Gastrocnemius medialis (tissue), 4 donors: ENCODE measurements around the gene EPB41L1. TPM values are rescaled to one million over a fixed set of nuclear protein-coding genes. Genes with fewer than 3 reads are reported as not detected.

ENCODE experiments used
- ATAC-seq, 2 donors: fragments of 150-250 bp; one replicate each; pipeline ENCODE4 v1.9.1; 2016
- DNase-seq, 2 donors: peaks; one replicate each; pipeline ENCODE4 v3.0.0-alpha.2; 2019
- H3K27ac ChIP-seq, 4 donors: fragments of 200-600 bp; sonication (generic); 1 replicate in 1 of 4; 2 replicates in 3 of 4; pipeline ENCODE4 v1.5.1; 2016 to 2018; ENCODE audit warnings: mild to moderate bottlenecking in 2 of 4, moderate library complexity in 1 of 4
- H3K27me3 ChIP-seq, 3 donors: fragments of 200-600 bp; sonication (generic) in 2 of 3; 1 replicate in 1 of 3; 2 replicates in 2 of 3; pipeline versions ENCODE4 v1.5.1 to v1.6.0; 2016 to 2019; ENCODE audit warnings: mild to moderate bottlenecking in 1 of 3, moderate library complexity in 1 of 3
- H3K36me3 ChIP-seq, 2 donors: fragments of 200-600 bp; sonication (generic) in 1 of 2; one replicate each; pipeline ENCODE4 v1.5.1; 2017 to 2018
- H3K4me1 ChIP-seq, 2 donors: fragments of 200-600 bp; sonication (generic) in 1 of 2; one replicate each; pipeline ENCODE4 v1.5.1; 2016 to 2017; ENCODE audit warnings: mild to moderate bottlenecking in 2 of 2
- H3K4me3 ChIP-seq, 4 donors: fragments of 200-600 bp; sonication (generic) in 3 of 4; 1 replicate in 1 of 4; 2 replicates in 3 of 4; pipeline ENCODE4 v1.5.1; 2016 to 2019; ENCODE audit warnings: mild to moderate bottlenecking in 2 of 4
- H3K9me3 ChIP-seq, 3 donors: fragments of 200-600 bp; sonication (generic) in 2 of 3; 1 replicate in 1 of 3; 2 replicates in 2 of 3; pipeline ENCODE4 v1.5.1; 2016 to 2019
- CTCF ChIP-seq, 5 experiments: fragments of 450-650 bp in 3 of 5; fragments of 200-600 bp in 2 of 5; sonication (generic) in 2 of 5; IDR thresholded peaks in 4 of 5; conservative IDR thresholded peaks in 1 of 5; 1 replicate in 4 of 5; 2 replicates in 1 of 5; pipeline ENCODE4 v1.5.1; 2016 to 2019; ENCODE audit warnings: antibody characterized with exemption in 5 of 5, mild to moderate bottlenecking in 3 of 5, moderate library complexity in 3 of 5
- POLR2A ChIP-seq, 2 donors: fragments of 450-650 bp; IDR thresholded peaks; one replicate each; pipeline ENCODE4 v1.6.1; 2017; ENCODE audit warnings: antibody characterized with exemption in 2 of 2, mild to moderate bottlenecking in 2 of 2, moderate library complexity in 2 of 2
- in situ Hi-C, 4 donors: fragments of 200-750 bp; cut with MboI; loops; one replicate each; pipeline versions ENCODE4 v1.15.0 to v1.8.0; 2017; ENCODE audit warnings: low sequenced_read_pairs in 4 of 4
- intact Hi-C: fragments of 100-400 bp; cut with DNase I; formaldehyde crosslinking; loops from one replicate; pipeline ENCODE4 v1.15.1; 2023; ENCODE audit warnings: low total_unique reads
- total RNA-seq, 4 donors: library from RNA; depleted of rRNA; stranded (reverse); fragments of >200 nt; gene quantifications; one replicate each; pipeline versions ENCODE4 v1.1.0 to v1.2.3, GENCODE V29; 2016

EPB41L1 gene
- total RNA-seq, 4 donors from 2014 or later, result 2.3 to 11.4 (median 7.4) TPM

GRCh38 chr20:36238153-36238552 lies 83.6 kb downstream of the EPB41L1 start:
- Histone ChIP-seq H3K36me3 (peaks cover 0 to 25% of the 10 kb centered on the region in 2 donors), H3K4me3 (no peak overlapping the region), H3K4me1 (peaks cover 17 to 22% of the 10 kb centered on the region in 2 donors), H3K27ac (no peak overlapping the region), H3K27me3 (no peaks in the 10 kb centered on the region), H3K9me3 (no peaks in the 10 kb centered on the region)
- TF ChIP-seq CTCF (IDR thresholded peaks at IDR 0.05 in 4 of 5, conservative IDR thresholded peaks at IDR 0.05 in 1 of 5) (no peak), POLR2A (IDR thresholded peaks at IDR 0.05) (no peak)
- DNase-seq (no peak), ATAC-seq (no peak)
- intact Hi-C loops (no loop called here), in situ Hi-C loops (no loop called here)

- DNase-seq (no peak), ATAC-seq (no peak)
- Histone ChIP-seq H3K27me3 (no peaks in the 10 kb centered on the region), H3K4me1 (peaks cover 17 to 22% of the 10 kb centered on the region in 2 donors), H3K27ac (no peak overlapping the region), H3K36me3 (peaks cover 0 to 31% of the 10 kb centered on the region in 2 donors), H3K9me3 (no peaks in the 10 kb centered on the region), H3K4me3 (no peak overlapping the region)
- in situ Hi-C loops (no loop called here), intact Hi-C loops (no loop called here)
- TF ChIP-seq POLR2A (IDR thresholded peaks at IDR 0.05) (no peak), CTCF (IDR thresholded peaks at IDR 0.05 in 4 of 5, conservative IDR thresholded peaks at IDR 0.05 in 1 of 5) (no peak)
Measured at GRCh38 chr20:36238760-36239159, 84.2 kb downstream of the EPB41L1 start.

GRCh38 chr20:36240076-36240475 lies 85.5 kb downstream of the EPB41L1 start:
- Histone ChIP-seq H3K36me3 (peaks cover 0 to 42% of the 10 kb centered on the region in 2 donors), H3K4me1 (peaks cover 17 to 22% of the 10 kb centered on the region in 2 donors), H3K4me3 (no peak overlapping the region), H3K27me3 (no peaks in the 10 kb centered on the region), H3K9me3 (no peaks in the 10 kb centered on the region), H3K27ac (no peak overlapping the region)
- TF ChIP-seq CTCF (IDR thresholded peaks at IDR 0.05 in 4 of 5, conservative IDR thresholded peaks at IDR 0.05 in 1 of 5) (no peak), POLR2A (IDR thresholded peaks at IDR 0.05) (no peak)
- in situ Hi-C loops, result no loop called here
- intact Hi-C loops, result no loop called here
- DNase-seq, result no peak
- ATAC-seq, result no peak

- intact Hi-C loops, result no loop called here
- H3K36me3 ChIP-seq, result peaks cover 0 to 58% of the 10 kb centered on the region in 2 donors
- ATAC-seq (no peak), DNase-seq (no peak)
- no peak overlapping the region for H3K27ac ChIP-seq
- H3K9me3 ChIP-seq, result no peaks in the 10 kb centered on the region
- TF ChIP-seq POLR2A (IDR thresholded peaks at IDR 0.05) (no peak), CTCF (IDR thresholded peaks at IDR 0.05 in 4 of 5, conservative IDR thresholded peaks at IDR 0.05 in 1 of 5) (no peak)
- peaks cover 17 to 22% of the 10 kb centered on the region in 2 donors for H3K4me1 ChIP-seq
- H3K4me3 ChIP-seq, result no peak overlapping the region
- in situ Hi-C loops, result no loop called here
- no peaks in the 10 kb centered on the region for H3K27me3 ChIP-seq
Measured at GRCh38 chr20:36241678-36242077, 87.1 kb downstream of the EPB41L1 start.

- ATAC-seq (no peak), DNase-seq (no peak)
- TF ChIP-seq POLR2A (IDR thresholded peaks at IDR 0.05) (no peak), CTCF (IDR thresholded peaks at IDR 0.05 in 4 of 5, conservative IDR thresholded peaks at IDR 0.05 in 1 of 5) (no peak)
- no peaks in the 10 kb centered on the region for H3K9me3 ChIP-seq
- intact Hi-C loops (no loop called here), in situ Hi-C loops (no loop called here)
- no peaks in the 10 kb centered on the region for H3K27me3 ChIP-seq
- peaks cover 5% of the 10 kb centered on the region in 2 donors for H3K4me1 ChIP-seq
- H3K4me3 ChIP-seq, result no peak overlapping the region
- no peak overlapping the region for H3K27ac ChIP-seq
- peaks cover 0 to 76% of the 10 kb centered on the region in 2 donors for H3K36me3 ChIP-seq
Measured at GRCh38 chr20:36243726-36244125, 89.2 kb downstream of the EPB41L1 start.
